ENCODE measurements around the gene SYNPR.
"Not testable (repeated sequence)": the region's sequence is repeated elsewhere in the genome, so short reads cannot be mapped to it uniquely, and the experiment has no call there.

SYNPR gene

DNA sequence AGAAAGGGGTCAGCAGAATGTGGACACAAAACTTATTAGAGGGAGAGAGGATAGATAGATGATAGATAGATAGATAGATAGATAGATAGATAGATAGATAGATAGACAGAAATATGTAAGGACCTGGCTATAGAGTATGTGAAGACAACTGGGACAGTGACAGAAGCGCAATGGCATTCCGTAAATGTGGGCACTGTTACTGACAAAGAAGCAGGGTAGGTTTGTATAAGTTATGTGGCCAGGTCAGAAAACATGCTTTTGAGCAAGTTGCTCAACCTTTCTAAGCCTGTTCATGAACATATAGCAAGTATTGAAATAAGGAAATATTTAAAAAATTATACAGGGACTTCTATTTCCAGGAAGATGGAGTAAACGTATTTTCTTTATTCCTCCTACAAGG lies 357.1 kb downstream of the SYNPR start:
- DNase-seq: no peak

DNA sequence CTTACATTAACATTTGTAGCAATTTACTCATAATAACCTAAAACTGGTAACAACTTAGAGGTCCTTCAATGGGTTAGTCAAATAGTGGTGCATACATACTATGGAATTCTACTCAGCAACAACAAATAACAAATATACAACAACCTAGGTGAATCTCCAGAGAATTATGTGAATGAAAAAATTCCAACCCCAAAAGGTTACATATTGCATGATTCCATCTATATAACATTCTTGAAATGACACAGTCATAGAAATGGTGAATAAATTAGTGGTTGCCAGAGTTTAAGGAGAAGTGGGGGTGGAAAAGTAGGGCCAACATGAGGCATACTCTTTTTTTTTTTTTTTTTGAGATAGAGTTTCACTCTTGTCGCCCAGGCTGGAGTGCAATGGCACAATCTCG lies 361.7 kb downstream of the SYNPR start:
- no peak for DNase-seq

DNA sequence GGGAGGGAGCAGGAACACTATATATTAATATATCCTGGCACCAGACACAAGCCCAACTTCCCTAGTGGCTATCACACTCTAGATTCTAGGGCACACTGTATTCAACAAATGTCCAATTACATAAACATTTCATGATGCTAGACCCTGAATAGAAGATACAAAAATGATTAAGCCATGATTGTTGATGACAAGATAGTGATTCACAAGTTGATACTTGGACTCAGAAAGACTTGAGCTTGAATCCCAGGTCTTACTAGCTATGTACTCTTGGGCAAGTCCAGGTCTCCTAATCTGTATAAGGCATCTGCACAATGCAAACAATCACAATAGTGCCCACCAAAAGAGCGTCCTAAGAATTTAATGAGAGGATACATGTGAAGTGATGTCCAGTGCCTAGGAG lies 364.4 kb downstream of the SYNPR start:
- DNase-seq: no peak

DNA sequence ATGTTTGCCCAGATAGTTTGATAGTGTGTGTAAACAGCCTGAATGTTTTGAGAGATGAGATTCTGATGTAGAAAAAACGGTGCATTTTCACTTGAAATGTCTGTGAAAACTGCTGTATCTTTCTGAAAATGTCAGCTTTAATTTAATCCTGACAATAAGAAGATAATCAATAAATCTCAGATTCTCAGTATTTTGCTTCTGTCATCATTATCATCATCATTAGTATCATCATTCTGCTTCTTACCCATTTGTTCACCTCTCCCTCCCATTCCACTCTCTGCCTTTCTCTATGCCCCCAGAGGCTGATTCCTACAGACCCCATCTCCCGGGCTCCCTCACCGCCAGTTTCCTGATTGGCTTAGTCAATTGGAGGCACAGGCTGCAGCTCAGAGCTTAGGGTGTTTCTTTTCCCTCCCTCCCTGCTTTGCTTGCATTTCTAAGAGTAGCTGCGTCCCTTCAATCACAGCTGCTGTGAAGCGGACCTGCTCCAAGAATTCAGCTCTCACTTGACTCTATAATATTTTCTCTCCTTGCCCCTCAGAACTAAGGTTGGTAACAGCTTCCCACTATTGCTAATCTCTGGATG lies 366.2 kb downstream of the SYNPR start:
- DNase-seq: no peak

DNA sequence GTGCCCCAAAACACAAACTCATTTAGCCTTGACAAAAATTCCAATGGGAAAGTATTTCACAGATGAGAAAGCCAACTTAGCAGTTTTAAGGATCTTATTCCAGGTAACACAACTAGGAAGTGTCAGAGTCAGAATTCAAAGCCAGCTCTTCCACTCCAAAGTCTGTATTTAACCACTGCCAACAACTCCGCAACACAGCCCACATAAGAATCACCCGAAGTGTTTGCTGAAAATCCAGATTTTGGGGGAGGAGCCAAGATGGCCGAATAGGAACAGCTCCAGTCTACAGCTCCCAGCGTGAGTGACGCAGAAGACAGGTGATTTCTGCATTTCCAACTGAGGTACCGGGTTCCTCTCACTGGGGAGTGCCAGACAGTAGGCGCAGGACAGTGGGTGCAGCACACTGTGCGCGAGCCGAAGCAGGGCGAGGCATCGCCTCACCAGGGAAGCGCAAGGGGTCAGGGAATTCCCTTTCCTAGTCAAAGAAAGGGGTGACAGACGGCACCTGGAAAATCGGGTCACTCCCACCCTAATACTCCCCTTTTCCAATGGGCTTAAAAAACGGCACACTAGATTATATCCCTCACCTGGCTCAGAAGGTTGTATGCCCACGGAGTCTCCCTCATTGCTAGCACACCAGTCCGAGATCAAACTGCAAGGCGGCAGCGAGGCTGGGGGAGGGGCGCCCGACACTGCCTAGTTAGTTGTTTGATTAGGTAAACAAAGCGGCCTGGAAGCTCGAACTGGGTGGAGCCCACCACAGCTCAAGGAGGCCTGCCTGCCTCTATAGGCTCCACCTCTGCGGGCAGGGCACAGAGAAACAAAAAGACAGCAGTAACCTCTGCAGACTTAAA lies 367.0 kb downstream of the SYNPR start:
- not testable (repeated sequence) for DNase-seq

DNA sequence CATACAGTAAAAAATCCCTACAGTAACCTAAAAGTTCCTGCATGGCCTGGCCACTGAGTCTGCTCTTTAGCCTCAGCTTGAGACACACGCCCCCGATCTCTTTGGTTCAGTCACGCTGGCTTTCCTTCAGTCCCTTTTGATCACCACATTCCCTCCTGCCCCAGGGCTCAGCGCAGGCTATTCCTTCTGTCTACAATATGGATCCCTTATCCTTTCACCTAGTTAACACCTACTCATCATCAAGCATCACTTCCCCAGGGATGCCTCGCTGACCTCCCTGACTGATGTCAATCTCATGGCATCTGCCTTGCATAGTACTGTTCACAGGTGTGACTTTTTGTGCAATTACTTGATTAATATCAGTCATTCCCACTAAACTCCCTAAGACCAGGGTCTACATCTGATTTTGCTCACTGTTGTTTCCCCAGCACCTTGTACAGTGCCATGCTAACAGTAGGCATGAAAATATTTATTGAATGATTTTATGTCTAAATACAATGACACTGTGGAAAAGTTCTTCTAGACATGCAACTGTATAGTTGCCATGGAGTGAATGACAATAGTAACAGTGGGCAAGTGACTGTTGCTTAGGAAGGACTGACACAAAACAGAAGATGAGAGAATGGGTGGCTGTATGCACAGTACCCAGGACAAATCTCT lies 374.1 kb downstream of the SYNPR start, which contains the start of gene SNTN:
Gene SNTN (plus strand): TSS at position 610 of the 660 bp plus-strand sequence. CDS start 13 bp downstream, at position 623.
- DNase-seq: no peak

DNA sequence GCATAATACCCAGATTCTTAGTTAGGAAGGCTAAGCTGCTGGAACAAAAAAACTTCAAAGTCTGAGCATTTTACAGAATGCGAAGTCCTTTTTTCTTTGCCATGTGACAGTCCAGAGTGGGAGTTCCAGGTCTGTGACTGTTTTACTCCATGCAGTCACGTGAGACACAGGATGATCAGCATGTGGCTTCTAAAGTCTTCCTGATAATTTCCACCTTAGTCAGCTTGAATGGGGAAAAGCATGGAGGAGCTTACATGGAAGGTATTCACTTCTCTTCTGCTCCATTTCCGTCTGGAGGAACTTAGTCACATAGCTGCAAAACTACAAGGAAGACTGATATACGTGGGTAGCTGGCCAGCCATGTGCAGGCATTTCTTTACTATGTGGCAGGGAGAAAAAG lies 376.1 kb downstream of the SYNPR start:
- no peak for DNase-seq

DNA sequence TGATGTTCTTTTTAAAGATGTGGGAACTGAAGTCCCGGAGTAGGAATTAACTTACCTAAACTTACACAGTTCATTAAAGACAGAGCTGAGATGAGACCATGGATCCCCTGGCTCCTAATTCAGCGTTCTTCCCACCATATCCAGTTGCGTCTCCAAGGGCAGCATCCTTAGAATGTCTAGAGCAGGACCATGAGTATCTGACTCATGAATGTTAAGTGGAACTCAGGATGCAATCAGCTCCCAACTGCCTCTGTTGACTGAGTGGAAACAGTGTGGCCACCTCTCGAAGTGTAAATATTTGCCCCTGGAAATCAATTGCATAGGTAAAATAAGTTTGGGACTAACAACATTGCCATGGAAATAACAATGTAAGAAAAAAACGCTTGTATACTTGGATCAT lies 376.8 kb downstream of the SYNPR start:
- DNase-seq: no peak

DNA sequence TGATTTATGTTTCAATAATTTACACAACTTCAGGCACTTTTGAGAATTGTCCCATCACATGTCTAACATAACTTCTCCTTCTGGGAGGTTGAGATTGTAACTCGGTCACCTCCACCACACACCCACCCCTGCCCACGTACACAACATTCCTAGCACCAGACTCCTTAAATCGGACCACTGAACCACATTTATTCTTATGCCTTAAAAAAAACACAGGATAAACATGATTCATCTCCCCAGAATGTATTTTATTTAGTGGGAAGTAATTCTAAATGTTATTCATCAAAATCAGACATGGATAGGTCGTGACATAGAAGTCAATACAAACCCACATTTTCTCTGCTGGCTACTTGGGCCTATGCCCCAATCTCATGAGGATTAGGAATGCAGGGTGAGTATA lies 377.4 kb downstream of the SYNPR start:
- DNase-seq: no peak

DNA sequence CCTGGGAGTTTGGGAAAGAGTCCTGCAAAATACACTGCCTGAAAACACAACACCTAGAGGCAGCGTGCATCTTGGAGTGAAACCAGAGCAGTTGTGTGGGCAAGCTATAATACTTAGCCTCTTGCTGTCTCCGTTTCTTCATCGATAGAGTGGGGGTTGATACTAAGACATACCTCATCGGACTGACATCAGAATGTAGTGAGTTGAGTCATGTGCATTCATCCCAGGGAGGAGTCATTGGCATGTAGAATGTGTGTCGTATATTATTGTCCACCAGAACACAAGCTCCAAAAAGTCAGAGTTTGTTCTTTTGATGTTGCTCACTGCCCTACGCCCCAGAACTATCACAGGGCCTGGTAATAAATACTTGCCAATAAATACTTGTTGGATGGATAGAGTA lies 378.7 kb downstream of the SYNPR start:
- no peak for DNase-seq

DNA sequence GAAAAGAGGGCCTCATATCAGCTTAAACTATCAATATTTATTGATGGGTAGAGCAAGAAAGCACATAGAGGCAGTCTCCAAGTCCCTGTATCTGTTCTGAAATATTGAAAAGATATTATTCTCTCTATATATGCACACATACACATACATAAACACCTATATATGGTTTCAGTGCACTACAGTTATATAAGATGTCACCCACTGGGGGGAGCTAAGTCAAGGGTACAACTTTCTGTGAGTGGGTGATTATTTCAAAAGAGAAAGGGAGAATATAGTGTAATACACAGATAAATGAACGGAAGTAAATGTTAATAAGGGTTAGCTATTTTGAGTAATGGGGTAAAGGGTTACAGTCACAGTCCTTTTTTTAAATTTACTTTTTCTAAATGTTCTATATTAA lies 383.1 kb downstream of the SYNPR start:
- no peak for DNase-seq

DNA sequence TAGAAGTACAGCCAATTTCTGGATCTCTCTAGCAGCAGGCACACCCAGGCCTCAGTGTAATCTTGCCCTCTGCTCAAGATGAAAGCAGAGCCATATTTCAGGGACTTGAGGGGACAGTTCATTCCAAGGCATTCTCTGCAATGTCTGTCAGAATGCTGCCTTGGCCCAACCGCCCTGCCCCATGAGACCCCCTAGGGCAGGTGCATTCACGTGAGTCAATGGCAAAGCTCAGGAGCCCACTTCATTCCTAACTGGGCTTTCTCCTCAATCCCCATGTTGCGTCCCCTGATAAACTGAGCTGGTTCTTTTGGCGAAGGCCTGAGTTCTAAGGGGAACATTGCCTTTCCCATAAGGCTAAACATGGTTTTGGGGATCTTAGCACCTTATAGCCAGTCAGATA lies 383.9 kb downstream of the SYNPR start:
- DNase-seq: no peak

DNA sequence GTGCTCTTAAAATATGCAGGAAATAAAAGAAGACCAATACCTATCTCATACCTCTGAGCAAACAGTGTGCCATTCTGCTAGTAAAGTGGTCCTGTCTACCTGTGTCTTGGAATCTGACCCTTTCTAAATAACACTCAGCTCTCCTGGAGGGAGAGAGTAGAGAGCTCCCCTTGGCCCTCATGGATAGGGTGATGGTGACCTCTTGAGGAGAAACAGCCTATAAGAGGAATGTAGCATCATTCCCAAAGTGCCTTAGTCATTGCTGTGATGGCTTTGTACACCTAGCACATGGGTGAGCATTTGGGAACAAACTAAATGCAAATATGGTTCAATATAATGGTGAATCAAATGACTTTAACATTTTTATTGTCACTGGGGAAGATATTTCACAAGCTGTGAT lies 384.4 kb downstream of the SYNPR start:
- DNase-seq: no peak

Data from right kidney (tissue), 1 donor.